ENCODE data around the gene TGFA.

The TGFA gene

DNA sequence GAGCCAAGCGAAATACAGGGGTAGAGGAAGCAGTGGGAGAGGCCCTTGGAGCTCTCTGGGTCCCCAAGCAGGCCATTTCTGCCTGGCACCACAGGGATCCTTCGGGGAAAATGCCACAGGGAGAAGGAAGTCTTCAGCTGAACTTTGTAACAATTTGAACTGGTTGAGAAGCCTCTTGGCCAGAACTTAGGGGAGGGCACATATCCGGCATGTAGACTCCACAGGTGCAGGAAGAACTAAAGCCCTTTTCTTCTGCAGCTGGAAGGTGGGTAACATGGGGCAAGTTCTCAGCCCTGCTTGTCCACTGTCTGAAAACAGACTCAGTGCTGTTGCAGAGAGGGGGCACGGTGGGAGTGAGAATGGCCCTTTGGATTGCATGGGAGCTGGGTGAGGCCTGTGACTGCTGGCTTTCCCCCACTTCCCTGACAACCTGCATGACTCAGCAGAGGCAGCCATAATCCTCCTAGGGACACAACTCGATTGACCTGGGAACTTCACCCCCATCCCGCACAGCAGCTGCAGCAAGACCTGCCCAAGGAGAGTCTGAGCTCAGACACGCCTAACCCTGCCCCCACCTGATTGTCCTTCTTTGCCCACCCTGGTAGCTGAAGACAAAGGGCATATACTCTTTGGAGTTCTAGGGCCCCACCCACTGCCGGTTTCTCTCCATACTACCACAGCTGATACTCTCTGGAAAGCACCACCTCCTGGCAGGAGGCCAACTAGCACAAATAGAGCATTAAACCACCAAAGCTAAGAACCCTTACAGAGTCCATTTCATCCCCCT, 150.2 kb downstream of the TGFA start:
- peak; percentile 75 for DNase-seq

DNA sequence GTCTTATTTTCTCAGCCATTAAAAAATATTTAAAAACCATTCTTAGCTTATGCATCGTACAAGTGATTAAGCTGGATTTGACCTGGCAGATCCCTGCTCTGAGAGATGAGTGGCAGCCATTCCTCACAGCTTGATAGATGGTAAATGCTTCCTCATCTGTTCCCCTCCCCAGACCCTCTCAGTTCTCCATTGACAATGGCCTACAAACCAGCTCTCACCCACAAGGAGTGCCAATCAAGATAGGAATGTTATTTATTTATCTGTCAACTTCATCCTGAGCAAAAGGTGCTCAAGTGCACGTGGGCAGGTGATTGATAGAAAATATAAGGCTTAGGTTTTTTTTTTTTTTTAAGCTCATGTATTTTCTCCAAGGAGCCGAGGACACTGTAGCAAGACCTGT, 153.1 kb downstream of the TGFA start:
- DNase-seq = no peak

GRCh38 chr2:70399046-70399445, 154.6 kb downstream of the TGFA start:
- no peak for DNase-seq

All from NCI-H2107 (cell line).